NT2/D1 (cell line): ENCODE results near the gene GPATCH2.
"Not testable (repeated sequence)": the region's sequence is repeated elsewhere in the genome, so short reads cannot be mapped to it uniquely, and the experiment has no call there.

Experiments used
- DNase-seq: peaks from one replicate; pipeline ENCODE4 v3.0.0-alpha.2; 2011; ENCODE audit warnings: low read depth, low spot score
- H3K27me3 ChIP-seq: 2 replicates; pipeline ENCODE4 v1.6.0; 2011; ENCODE audit warnings: mild to moderate bottlenecking; ENCODE audit not compliant: insufficient read length, insufficient read depth
- H3K36me3 ChIP-seq: 2 replicates; pipeline ENCODE4 v1.6.1; 2011; ENCODE audit warnings: mild to moderate bottlenecking, low read length, mixed read lengths; ENCODE audit not compliant: insufficient read depth, insufficient read length
- H3K4me1 ChIP-seq: 2 replicates; pipeline ENCODE4 v1.5.1; 2011; ENCODE audit not compliant: insufficient read depth, insufficient read length
- H3K4me3 ChIP-seq: 2 replicates; pipeline ENCODE4 v1.5.1; 2011; ENCODE audit warnings: low read depth; ENCODE audit not compliant: insufficient read length
- H3K9ac ChIP-seq: 2 replicates; pipeline ENCODE4 v1.6.0; 2011; ENCODE audit warnings: low read depth; ENCODE audit not compliant: insufficient read length
- H3K9me3 ChIP-seq: 2 replicates; pipeline ENCODE4 v1.5.1; 2011; ENCODE audit warnings: mild to moderate bottlenecking, low read length; ENCODE audit not compliant: insufficient read depth
- SUZ12 ChIP-seq: IDR thresholded peaks from 2 replicates; pipeline ENCODE4 v1.6.1; 2011; ENCODE audit not compliant: insufficient read length, insufficient read depth; ENCODE audit errors: extremely low read depth
- YY1 ChIP-seq: IDR thresholded peaks from 2 replicates; pipeline ENCODE4 v1.6.1; 2011; ENCODE audit not compliant: insufficient read length, insufficient read depth
- ZNF274 ChIP-seq: IDR thresholded peaks from 2 replicates; pipeline ENCODE4 v1.6.1; 2011; ENCODE audit warnings: mild to moderate bottlenecking, low read depth, low read length

The GPATCH2 gene

GRCh38 chr1:217524787-217525520, 105.9 kb downstream of the GPATCH2 start:
- H3K9ac ChIP-seq = no peak overlapping the region

GRCh38 chr1:217523921-217524320, 107.0 kb downstream of the GPATCH2 start:
- H3K4me1 ChIP-seq, H3K4me3 ChIP-seq, H3K36me3 ChIP-seq, H3K9ac ChIP-seq, DNase-seq, H3K27me3 ChIP-seq: not testable (repeated sequence)
- peaks cover 15% of the 10 kb centered on the region; the same call in 1 of the 2 replicates for H3K9me3 ChIP-seq

More at GRCh38 chr1:217524787-217525520, 105.9 kb downstream of the GPATCH2 start:
- no peak for TF ChIP-seq ZNF274
- no peak for TF ChIP-seq SUZ12
- no peak for TF ChIP-seq YY1
- no peaks in the 10 kb centered on the region for H3K36me3 ChIP-seq
- DNase-seq = no peak
- H3K9me3 ChIP-seq = peaks cover 15% of the 10 kb centered on the region; the same call in 1 of the 2 replicates
- no peaks in the 10 kb centered on the region for H3K27me3 ChIP-seq
- no peak overlapping the region for H3K4me3 ChIP-seq
- H3K4me1 ChIP-seq = no peaks in the 10 kb centered on the region

GRCh38 chr1:217522277-217522676, 108.6 kb downstream of the GPATCH2 start:
- Histone ChIP-seq H3K9ac (no peak overlapping the region), H3K4me3 (no peak overlapping the region), H3K9me3 (peaks cover 15% of the 10 kb centered on the region; the same call in 1 of the 2 replicates), H3K27me3 (no peaks in the 10 kb centered on the region), H3K36me3 (no peaks in the 10 kb centered on the region), H3K4me1 (no peaks in the 10 kb centered on the region)
- TF ChIP-seq SUZ12 (no peak), ZNF274 (no peak), YY1 (no peak)
- no peak for DNase-seq

- Histone ChIP-seq H3K9ac (no peak overlapping the region), H3K4me3 (no peak overlapping the region), H3K36me3 (no peaks in the 10 kb centered on the region), H3K9me3 (peaks cover 11% of the 10 kb centered on the region; the same call in 1 of the 2 replicates), H3K27me3 (no peaks in the 10 kb centered on the region), H3K4me1 (no peaks in the 10 kb centered on the region)
- no peak for DNase-seq
- TF ChIP-seq SUZ12 (no peak), ZNF274 (no peak), YY1 (no peak)
These were observed 109.6 kb downstream of the GPATCH2 start for GRCh38 chr1:217521317-217521716.

DNA sequence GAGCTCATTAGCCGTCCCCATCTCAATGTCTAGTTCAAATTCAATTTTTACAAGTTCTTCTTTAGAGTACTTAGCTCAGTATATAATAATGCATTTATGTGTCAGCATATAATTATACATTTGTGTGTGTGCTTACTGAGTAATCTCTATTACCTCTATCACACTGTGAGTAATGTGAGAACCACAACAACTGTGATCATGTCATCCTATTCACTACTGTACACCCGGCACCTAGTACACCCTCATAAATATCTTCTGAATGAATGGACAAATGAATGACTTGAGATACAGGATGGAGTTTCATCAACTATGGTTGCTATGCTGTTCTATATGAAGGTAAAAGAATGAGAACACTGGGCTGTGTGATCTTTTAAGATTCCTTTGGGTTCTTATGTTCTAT, 124.0 kb downstream of the GPATCH2 start:
- no peak overlapping the region for H3K9ac ChIP-seq
- no peaks in the 10 kb centered on the region for H3K9me3 ChIP-seq
- DNase-seq = no peak
- no peaks in the 10 kb centered on the region for H3K4me1 ChIP-seq
- no peak for TF ChIP-seq SUZ12
- TF ChIP-seq ZNF274 = no peak
- no peak for TF ChIP-seq YY1
- H3K36me3 ChIP-seq = peaks cover 2% of the 10 kb centered on the region
- H3K27me3 ChIP-seq = no peaks in the 10 kb centered on the region
- no peak overlapping the region for H3K4me3 ChIP-seq

DNA sequence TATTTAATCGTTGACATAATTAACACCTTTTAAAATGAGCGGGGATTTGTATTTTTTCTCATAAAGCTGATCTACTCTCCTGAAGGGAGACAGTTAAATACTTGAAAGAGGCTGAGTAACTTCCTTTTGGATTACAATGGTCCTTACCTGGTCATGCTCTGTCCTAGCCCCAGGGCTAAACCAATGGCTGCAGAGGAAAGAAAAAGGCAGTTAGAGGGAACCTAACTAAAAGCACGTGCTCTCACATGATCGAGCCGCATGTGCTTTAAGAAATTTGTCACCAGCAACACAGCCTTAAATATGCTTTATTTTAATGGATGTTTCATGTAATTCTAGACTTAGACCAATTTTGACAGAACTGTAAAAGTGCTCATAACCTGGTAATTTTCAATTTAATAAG, 132.7 kb downstream of the GPATCH2 start:
- no peak overlapping the region for H3K4me3 ChIP-seq
- DNase-seq = peak; percentile 18
- H3K9ac ChIP-seq = no peak overlapping the region
- no peaks in the 10 kb centered on the region for H3K27me3 ChIP-seq
- peaks cover 6% of the 10 kb centered on the region for H3K36me3 ChIP-seq
- H3K9me3 ChIP-seq = no peaks in the 10 kb centered on the region
- TF ChIP-seq SUZ12 = no peak
- no peak for TF ChIP-seq YY1
- TF ChIP-seq ZNF274 = no peak
- no peaks in the 10 kb centered on the region for H3K4me1 ChIP-seq

- Histone ChIP-seq H3K9me3 (no peaks in the 10 kb centered on the region), H3K27me3 (no peaks in the 10 kb centered on the region), H3K4me1 (no peaks in the 10 kb centered on the region), H3K9ac (no peak overlapping the region), H3K4me3 (no peak overlapping the region), H3K36me3 (peaks cover 6% of the 10 kb centered on the region)
- TF ChIP-seq ZNF274 (no peak), YY1 (no peak), SUZ12 (no peak)
- DNase-seq = no peak
These were observed 135.6 kb downstream of the GPATCH2 start for GRCh38 chr1:217495249-217495648.

GRCh38 chr1:217494767-217495166, 136.1 kb downstream of the GPATCH2 start:
- Histone ChIP-seq H3K36me3 (peaks cover 6% of the 10 kb centered on the region), H3K27me3 (no peaks in the 10 kb centered on the region), H3K4me1 (no peaks in the 10 kb centered on the region), H3K9ac (no peak overlapping the region), H3K4me3 (no peak overlapping the region), H3K9me3 (no peaks in the 10 kb centered on the region)
- TF ChIP-seq ZNF274 = no peak
- TF ChIP-seq SUZ12 = no peak
- TF ChIP-seq YY1 = no peak
- DNase-seq = no peak
